Measurements from ENCODE around the gene FANCD2OS. TPM values are rescaled to one million over a fixed set of nuclear protein-coding genes. Genes with fewer than 3 reads are reported as not detected.
"Not testable (repeated sequence)": the region's sequence is repeated elsewhere in the genome, so short reads cannot be mapped to it uniquely, and the experiment has no call there.

The FANCD2OS gene
- total RNA-seq, 4 donors from 2014 or later, result not detected

DNA sequence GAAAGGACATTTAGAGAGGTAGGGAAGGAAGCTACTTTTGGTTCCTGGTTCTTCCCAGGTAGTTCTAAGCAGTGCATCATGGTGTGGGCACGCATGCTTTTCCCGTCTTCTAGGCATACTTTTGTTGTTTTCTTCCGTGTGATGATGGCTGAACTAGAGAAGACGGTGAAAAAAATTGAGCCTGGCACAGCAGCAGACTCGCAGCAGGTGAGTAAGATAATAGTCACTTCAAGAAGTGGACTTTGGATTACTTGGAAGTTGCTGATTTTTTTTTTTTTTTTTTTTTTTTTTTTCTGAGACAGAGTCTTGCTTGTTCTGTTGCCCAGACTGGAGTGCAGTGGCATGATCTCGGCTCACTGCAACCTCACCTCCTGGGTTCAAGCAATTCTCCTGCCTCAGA, 17.9 kb downstream of the FANCD2OS start:
- intact Hi-C loops (cut with DNase I; ENCODE audit: low total_unique reads), result no loop called here
- TF ChIP-seq, protein P1, sequence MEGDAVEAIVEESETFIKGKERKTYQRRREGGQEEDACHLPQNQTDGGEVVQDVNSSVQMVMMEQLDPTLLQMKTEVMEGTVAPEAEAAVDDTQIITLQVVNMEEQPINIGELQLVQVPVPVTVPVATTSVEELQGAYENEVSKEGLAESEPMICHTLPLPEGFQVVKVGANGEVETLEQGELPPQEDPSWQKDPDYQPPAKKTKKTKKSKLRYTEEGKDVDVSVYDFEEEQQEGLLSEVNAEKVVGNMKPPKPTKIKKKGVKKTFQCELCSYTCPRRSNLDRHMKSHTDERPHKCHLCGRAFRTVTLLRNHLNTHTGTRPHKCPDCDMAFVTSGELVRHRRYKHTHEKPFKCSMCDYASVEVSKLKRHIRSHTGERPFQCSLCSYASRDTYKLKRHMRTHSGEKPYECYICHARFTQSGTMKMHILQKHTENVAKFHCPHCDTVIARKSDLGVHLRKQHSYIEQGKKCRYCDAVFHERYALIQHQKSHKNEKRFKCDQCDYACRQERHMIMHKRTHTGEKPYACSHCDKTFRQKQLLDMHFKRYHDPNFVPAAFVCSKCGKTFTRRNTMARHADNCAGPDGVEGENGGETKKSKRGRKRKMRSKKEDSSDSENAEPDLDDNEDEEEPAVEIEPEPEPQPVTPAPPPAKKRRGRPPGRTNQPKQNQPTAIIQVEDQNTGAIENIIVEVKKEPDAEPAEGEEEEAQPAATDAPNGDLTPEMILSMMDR (IDR thresholded peaks at IDR 0.05), result no peak
- no peak for TF ChIP-seq POLR2A (IDR thresholded peaks at IDR 0.05)
- 95 to 97% methylated on average over 6 of the region's 6 CpGs for WGBS, 2 donors
- no peak for DNase-seq (ENCODE audit: low spot score in 2 of 2)
- H3K4me3 ChIP-seq (ENCODE audit: low read depth, poor library complexity, severe bottlenecking), result no peak overlapping the region

DNA sequence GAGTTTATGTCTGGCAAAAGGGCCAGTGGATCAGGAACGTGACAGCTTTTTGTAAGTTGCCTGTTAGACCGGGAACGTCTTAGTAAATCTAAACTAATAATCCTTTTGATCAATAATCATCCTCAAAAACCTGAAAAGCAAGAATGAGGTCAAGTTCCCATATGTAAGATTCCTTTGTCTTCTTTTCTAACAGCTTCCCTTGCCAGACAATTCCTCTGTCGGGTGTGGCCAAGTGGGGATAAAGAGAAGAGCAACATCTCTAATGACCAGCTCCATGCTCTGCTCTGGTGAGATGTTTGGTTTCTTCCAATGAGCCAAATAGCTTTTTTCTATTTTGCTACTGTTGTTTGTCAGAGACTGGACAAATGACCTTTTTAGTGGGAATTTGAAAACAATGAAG, 19.8 kb downstream of the FANCD2OS start:
- WGBS, 2 donors, result 75 to 85% methylated on average over 4 of the region's 4 CpGs
- H3K4me3 ChIP-seq (ENCODE audit: low read depth, poor library complexity, severe bottlenecking), result no peak overlapping the region
- no peak for DNase-seq (ENCODE audit: low spot score in 2 of 2)
- intact Hi-C loops (cut with DNase I; ENCODE audit: low total_unique reads), result no loop called here
- TF ChIP-seq, protein P1 (IDR thresholded peaks at IDR 0.05), result no peak
- TF ChIP-seq POLR2A (IDR thresholded peaks at IDR 0.05), result no peak

DNA sequence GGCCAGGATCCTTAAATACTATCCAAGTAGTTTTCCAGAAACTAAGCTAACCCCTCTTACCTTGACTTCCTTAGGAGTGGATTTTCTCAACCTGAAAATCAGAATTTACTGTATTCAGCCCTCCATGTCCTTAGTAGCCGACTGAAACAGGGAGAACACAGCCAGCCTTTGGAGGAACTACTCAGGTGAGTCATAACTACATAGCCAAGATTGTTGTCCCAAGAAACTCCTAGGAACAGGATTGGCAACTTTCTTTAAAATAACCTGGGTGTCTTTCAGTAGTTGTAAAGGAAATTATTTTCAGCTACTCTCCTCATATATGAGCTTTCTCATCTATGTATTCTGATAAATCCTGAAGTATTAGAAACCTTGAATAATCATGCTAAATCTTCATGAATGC, 22.3 kb downstream of the FANCD2OS start:
- intact Hi-C loops (cut with DNase I; ENCODE audit: low total_unique reads), result no loop called here
- no peak overlapping the region for H3K4me3 ChIP-seq (ENCODE audit: low read depth, poor library complexity, severe bottlenecking)
- no peak for DNase-seq (ENCODE audit: low spot score in 2 of 2)
- TF ChIP-seq, protein P1 (IDR thresholded peaks at IDR 0.05), result no peak
- TF ChIP-seq POLR2A (IDR thresholded peaks at IDR 0.05), result no peak
- 50% methylated on average over 1 of the region's 1 CpG for WGBS, 2 donors

DNA sequence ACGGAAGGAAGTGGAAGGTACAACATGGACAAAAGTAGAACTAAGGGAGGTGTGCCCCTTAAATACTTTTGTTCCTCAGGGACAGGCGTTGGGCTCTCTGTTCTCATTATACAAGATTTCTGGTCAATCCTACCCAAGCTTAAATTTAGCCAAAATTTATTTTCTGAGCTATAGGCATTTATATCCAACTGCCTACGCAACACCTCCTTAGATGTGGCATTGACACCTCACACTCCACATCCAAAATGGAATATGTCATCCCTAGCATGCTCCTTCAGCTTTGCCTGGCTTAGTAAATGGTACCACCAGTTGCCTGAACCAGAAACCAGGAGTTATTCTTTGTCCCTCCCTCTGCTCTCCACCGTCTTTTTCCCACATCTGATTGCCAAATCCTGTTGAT, 26.2 kb downstream of the FANCD2OS start:
- no peak for DNase-seq (ENCODE audit: low spot score in 2 of 2)
- intact Hi-C loops (cut with DNase I; ENCODE audit: low total_unique reads), result no loop called here
- no peak overlapping the region for H3K4me3 ChIP-seq (ENCODE audit: low read depth, poor library complexity, severe bottlenecking)
- TF ChIP-seq, protein P1 (IDR thresholded peaks at IDR 0.05), result no peak
- no peak for TF ChIP-seq POLR2A (IDR thresholded peaks at IDR 0.05)
- 91 to 95% methylated on average over 4 of the region's 4 CpGs for WGBS, 2 donors

DNA sequence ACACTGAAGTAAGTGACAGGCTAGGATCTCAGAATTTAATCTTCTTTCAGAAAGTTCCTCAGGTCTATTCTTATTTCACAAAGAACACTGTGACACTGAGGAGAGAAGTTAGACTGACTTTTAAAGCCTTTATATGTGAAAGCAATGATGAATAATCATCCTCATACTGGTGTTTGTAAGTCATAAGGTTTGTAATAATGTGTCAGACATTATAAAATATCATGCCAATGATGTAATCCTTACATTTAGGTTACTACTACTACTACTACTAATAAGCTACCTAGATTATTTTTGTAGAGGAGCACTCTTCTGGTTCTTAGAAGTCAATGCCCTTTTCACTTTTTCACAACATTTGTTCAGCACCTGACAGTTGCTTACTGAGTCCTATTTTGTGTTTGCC, 33.4 kb downstream of the FANCD2OS start:
- no peak overlapping the region for H3K4me3 ChIP-seq (ENCODE audit: low read depth, poor library complexity, severe bottlenecking)
- TF ChIP-seq, protein P1 (IDR thresholded peaks at IDR 0.05), result no peak
- no peak for TF ChIP-seq POLR2A (IDR thresholded peaks at IDR 0.05)
- intact Hi-C loops (cut with DNase I; ENCODE audit: low total_unique reads), result no loop called here
- no peak for DNase-seq (ENCODE audit: low spot score in 2 of 2)

DNA sequence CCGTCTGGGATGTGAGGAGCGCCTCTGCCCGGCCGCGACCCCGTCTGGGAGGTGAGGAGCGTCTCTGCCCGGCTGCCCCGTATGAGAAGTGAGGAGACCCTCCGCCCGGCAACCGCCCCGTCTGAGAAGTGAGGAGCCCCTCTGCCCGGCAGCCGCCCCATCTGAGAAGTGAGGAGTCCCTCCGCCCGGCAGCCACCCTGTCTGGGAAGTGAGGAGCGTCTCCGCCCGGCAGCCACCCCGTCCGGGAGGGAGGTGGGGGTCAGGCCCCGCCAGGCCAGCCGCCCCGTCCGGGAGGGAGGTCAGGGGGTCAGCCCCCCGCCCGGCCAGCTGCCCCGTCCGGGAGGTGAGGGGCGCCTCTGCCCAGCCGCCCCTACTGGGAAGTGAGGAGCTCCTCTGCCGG, 38.0 kb downstream of the FANCD2OS start:
- DNase-seq (ENCODE audit: low spot score in 2 of 2); intact Hi-C loops (cut with DNase I; ENCODE audit: low total_unique reads); H3K4me3 ChIP-seq (ENCODE audit: low read depth, poor library complexity, severe bottlenecking): not testable (repeated sequence)
- whole genome bisulfite sequencing, 2 donors, result 96% methylated on average over 17 of the region's 33 CpGs
